Smooth muscle cell of the coronary artery (primary cell): Measurements from ENCODE around the gene PGAM5. TPM values are rescaled to one million over a fixed set of nuclear protein-coding genes. Genes with fewer than 3 reads are reported as not detected.

Experiments used
- total RNA-seq: library from RNA; depleted of rRNA; stranded (reverse); fragments of >200 nt; gene quantifications from 2 replicates; pipeline ENCODE4 v1.2.3, GENCODE V29; 2014; ENCODE audit warnings: low replicate concordance

The PGAM5 gene
- 17.0 and 29.2 TPM in 2 replicates for total RNA-seq

DNA sequence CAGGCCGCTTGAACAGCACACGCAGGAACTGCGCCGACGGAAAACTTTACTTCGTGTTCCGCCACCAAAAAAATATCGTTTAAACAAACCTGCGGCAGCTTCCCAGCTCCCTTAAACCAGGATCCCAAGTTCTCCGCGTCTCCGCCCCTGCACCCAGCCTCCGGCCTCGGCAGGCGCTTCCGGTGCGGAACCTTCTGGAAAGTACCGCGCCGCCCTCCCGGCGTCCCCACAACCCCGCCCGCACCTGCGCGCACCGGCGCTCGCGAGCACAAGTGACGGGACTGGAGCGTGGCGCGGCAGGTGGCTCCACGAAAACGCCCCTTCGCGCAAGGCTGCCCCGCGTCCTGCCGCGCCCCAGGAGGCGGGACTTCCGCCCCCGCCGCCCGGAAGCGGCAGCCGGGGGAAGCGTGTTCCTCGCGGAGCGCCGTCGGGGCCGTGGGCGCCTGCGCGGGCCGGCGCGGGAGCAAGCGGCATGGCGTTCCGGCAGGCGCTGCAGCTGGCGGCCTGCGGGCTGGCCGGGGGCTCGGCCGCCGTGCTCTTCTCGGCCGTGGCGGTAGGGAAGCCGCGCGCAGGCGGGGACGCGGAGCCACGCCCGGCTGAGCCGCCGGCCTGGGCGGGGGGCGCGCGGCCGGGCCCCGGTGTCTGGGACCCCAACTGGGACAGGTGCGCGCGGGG lies at the start of gene PGAM5:
PGAM5 (plus strand) TSS at position 438 of the 675 bp plus-strand sequence; CDS start at position 473, 35 bp downstream.

DNA sequence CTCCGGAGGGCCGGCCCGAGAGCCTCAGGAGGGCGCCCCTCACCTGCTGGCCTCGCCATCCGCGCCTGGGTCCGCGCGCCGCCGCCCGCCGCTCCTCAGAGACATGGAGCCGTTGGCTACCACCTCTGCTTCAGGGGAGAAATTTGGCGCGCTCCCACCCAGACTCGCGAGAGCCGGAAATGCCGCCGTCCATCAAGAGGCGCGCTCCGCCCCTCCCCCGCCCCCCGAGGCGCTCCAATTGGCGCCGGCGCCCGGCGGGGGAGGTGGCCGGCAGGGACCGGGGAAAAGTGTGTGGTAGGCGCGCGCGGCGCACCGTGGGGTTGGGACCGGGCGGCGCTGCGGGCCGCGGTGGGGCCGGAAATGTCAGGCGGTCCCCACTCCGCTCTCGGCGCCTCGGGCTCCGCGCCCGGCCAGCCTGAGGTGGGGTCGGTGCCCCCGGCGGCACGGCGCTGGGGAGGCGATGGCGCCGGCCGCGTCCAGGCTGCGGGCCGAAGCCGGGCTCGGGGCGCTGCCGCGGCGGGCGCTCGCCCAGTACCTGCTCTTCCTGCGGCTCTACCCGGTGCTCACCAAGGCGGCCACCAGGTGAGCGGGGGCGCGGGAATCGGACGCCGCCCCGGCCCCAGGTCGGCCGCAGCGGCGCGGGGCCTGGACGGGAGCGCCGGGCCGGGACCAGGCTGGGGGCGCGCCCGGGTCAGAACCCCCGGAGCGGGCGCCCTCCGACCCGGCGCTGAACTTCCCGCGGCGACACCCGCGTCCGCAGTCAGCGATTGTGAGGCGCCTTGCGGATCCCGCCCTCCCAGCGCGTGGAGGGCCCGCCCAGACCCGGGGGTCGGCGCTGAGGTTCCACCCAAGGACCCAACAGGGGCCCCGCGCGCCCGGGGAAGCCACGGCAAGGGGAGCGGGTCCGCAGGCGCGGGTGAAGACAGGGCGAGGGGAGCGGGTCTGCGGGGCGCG lies 23.2 kb upstream of the PGAM5 start, which contains the start of the genes POLE and PXMP2:
POLE (minus strand) TSS at position 132 of the 954 bp plus-strand sequence; CDS start at position 105, 27 bp downstream.
PXMP2 (plus strand) TSS at position 377 of the 954 bp plus-strand sequence; CDS start at position 461, 84 bp downstream.

DNA sequence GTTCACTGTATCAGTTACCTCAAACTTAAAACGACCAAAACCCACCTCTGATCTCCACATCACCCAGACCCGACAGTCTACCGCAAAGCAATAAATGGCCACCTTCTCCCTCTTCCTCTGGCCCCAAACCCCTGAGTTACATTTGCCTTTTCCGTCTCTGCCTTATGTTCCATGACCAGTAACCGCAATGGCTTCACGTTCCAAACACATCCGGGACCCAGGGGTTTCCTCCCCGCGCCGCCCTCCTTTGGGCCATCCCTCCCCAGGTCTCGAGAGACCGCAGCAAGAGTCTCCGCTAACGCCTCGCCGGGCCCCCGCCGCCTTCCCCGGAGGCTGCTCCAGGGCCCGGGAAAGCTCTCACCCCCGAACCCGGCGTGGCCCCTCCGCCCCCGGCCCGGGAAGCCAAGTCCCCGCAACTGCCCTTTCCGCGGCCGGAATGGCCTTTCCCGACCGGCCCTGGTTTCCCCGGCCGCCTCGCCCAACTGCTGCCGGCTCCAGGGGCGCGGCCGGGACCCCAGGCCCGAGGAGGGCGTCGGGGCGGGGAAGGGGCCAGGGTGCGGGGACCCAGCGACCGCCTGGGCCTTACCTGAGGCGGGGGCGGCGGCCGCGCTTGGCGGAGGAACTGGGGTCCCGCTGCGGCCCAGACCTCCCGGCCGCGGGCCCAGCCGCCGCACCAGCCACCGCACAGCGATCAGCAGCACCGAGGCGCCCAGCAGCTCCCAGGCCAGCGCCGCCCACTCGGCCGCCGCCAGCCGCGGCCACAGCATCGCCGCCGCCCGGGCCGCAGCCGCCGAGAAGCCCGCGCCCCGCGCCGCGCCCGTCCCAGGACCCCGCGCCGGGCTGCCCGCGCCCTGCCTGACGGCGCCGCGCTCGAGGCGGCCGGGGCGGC lies 50.6 kb downstream of the PGAM5 start, which contains the start of gene ANKLE2:
ANKLE2 (minus strand) TSS at position 801 of the 889 bp plus-strand sequence; CDS start at position 767, 34 bp downstream.

Other genes starting within 250 kb of the PGAM5 start
- gene FBRSL1, start 220.7 kb upstream of the PGAM5 start, total RNA-seq: 0.47 and 1.4 TPM in 2 replicates
- gene LRCOL1, start 100.3 kb upstream of the PGAM5 start, total RNA-seq: not detected in 2 replicates
- gene P2RX2, start 92.1 kb upstream of the PGAM5 start, total RNA-seq: not detected in 2 replicates
- gene POLE, start 23.5 kb upstream of the PGAM5 start, total RNA-seq: 12.5 and 20.8 TPM in 2 replicates
- 15.3 and 18.6 TPM in 2 replicates for gene PXMP2, start 23.3 kb upstream of the PGAM5 start, total RNA-seq
- gene ANKLE2, start 51.0 kb downstream of the PGAM5 start, total RNA-seq: 59.5 and 110 TPM in 2 replicates
- gene GOLGA3, start 118.0 kb downstream of the PGAM5 start, total RNA-seq: 145 and 157 TPM in 2 replicates
- gene CHFR, start 176.8 kb downstream of the PGAM5 start, total RNA-seq: 26.2 and 39.8 TPM in 2 replicates
- gene ZNF605, start 245.5 kb downstream of the PGAM5 start, total RNA-seq: 8.0 and 8.2 TPM in 2 replicates